ENCODE results near the gene ZMIZ2.
A peak's percentile ranks its signal among the peaks of the same experiment; 100 is the strongest.

GRCh38 chr7:44767912-44768627 is 19.4 kb downstream of the ZMIZ2 start:
- TF ChIP-seq ATF7 (IDR thresholded peaks at IDR 0.05) = 0 out of 2 replicates have a peak, but pooled peaks have one; percentile 40
- TF ChIP-seq GTF2E2 (tag; IDR thresholded peaks at IDR 0.05) = no peak
- no peak for TF ChIP-seq POLR2AphosphoS5 (IDR thresholded peaks at IDR 0.05; ENCODE audit: control insufficient read depth, insufficient read depth, low read depth, low read length)
- no peak for TF ChIP-seq CTCF (IDR thresholded peaks at IDR 0.05 in 2 of 3, conservative IDR thresholded peaks at IDR 0.05 in 1 of 3; ENCODE audit: insufficient read depth in 2 of 3, low read depth in 1 of 3, low read length in 3 of 3)
- TF ChIP-seq ZBTB40 (IDR thresholded peaks at IDR 0.05) = no peak
- TF ChIP-seq ZBTB40 (CRISPR knock-in tag; IDR thresholded peaks at IDR 0.05) = no peak
- TF ChIP-seq BACH1 (tag; IDR thresholded peaks at IDR 0.05) = no peak
- no peak for TF ChIP-seq SMAD1 (IDR thresholded peaks at IDR 0.05; ENCODE audit: low read depth, low read length, partially characterized antibody)
- no peak for TF ChIP-seq EGR1 (conservative IDR thresholded peaks at IDR 0.05)
